Small intestine (tissue), 7 donors: ENCODE measurements around the gene EPHA4. TPM values are rescaled to one million over a fixed set of nuclear protein-coding genes. Genes with fewer than 3 reads are reported as not detected.

ENCODE experiments used
- DNase-seq, 2 donors: peaks; one replicate each; pipeline versions ENCODE4 v3.0.0 to v3.0.0-alpha.2; 2013
- FAIRE-seq: peaks from 2 replicates; lab custom pipeline; 2012; peaks lifted over from hg19 to GRCh38; lab: Jason Lieb, UNC
- H3K27ac ChIP-seq, 3 donors: one replicate each; pipeline ENCODE4 v1.5.1; 2013; ENCODE audit warnings: low read length in 2 of 3, mild to moderate bottlenecking in 2 of 3, control low read depth in 1 of 3, inconsistent platforms in 1 of 3, low read depth in 1 of 3, moderate library complexity in 1 of 3
- H3K27me3 ChIP-seq, 3 donors: one replicate each; pipeline ENCODE4 v1.6.1; 2013; ENCODE audit warnings: low read length in 3 of 3, inconsistent platforms in 1 of 3; ENCODE audit not compliant: control insufficient read depth in 3 of 3, insufficient read depth in 3 of 3
- H3K36me3 ChIP-seq, 3 donors: one replicate each; pipeline ENCODE4 v1.6.1; 2013; ENCODE audit warnings: low read length in 3 of 3, inconsistent platforms in 1 of 3, low read depth in 1 of 3, mild to moderate bottlenecking in 1 of 3, moderate library complexity in 1 of 3; ENCODE audit not compliant: control insufficient read depth in 3 of 3, insufficient read depth in 2 of 3
- H3K4me1 ChIP-seq, 3 donors: one replicate each; pipeline ENCODE4 v1.6.1; 2013; ENCODE audit warnings: low read length in 2 of 3, inconsistent platforms in 1 of 3, low read depth in 1 of 3, mild to moderate bottlenecking in 1 of 3, moderate library complexity in 1 of 3; ENCODE audit not compliant: control insufficient read depth in 3 of 3, insufficient read depth in 2 of 3
- H3K4me3 ChIP-seq, 3 donors: one replicate each; pipeline ENCODE4 v1.5.1; 2013; ENCODE audit warnings: low read length in 3 of 3, control low read depth in 1 of 3, inconsistent platforms in 1 of 3, low read depth in 1 of 3, mild to moderate bottlenecking in 1 of 3, moderate library complexity in 1 of 3
- H3K9me3 ChIP-seq, 2 donors: one replicate each; pipeline ENCODE4 v1.6.1; 2013; ENCODE audit warnings: low read depth in 1 of 2, low read length in 1 of 2; ENCODE audit not compliant: control insufficient read depth in 2 of 2, insufficient read depth in 1 of 2
- WGBS, 3 donors: extraction: QIAGEN DNeasy Blood & Tissue Kit; methylation state at CpG; one replicate each; pipeline ENCODE4 v1.1.7; 2013; 5-methylcytosine and 5-hydroxymethylcytosine counted together
- polyA plus RNA-seq, 4 donors: library from polyadenylated mRNA; stranded (reverse) in 3 of 4; unstranded in 1 of 4; fragments of 200-250 nt in 3 of 4; fragments of 120-200 nt in 1 of 4; gene quantifications; one replicate each; pipeline versions ENCODE4 v1.2.1 to v1.2.3, GENCODE V29; 2013
- donor health status: healthy with polysubstance abuse.
- donor health status: control.
- donor health status: control.
- donor health status: Bipolar disorder and iron deficiency.
- donor health status: healthy.

EPHA4 gene
- polyA plus RNA-seq, 4 donors: 2.9 to 3.1 TPM; not detected in 2

DNA sequence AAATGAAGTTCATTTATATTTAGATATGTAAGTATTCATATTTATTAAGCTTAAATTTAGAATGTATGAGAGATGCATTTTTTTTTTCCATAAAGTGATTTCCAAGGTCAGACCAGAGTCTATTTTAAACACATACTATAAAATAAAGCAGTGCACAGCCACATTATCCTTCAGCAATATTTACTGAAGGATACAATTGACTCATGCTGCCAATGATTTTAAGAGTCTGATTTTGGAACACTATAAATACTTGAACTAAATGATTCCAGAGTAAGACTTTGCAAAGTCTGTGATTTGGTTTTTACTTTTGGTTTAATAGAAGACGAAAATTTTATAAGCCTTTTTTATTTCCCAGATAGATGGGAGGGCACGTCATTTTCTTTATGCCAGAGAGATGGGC lies 107.1 kb downstream of the EPHA4 start:
- Histone ChIP-seq H3K27ac (no peak overlapping the region), H3K4me3 (no peak overlapping the region), H3K9me3 (no peaks in the 10 kb centered on the region), H3K36me3 (no peaks in the 10 kb centered on the region), H3K27me3 (no peaks in the 10 kb centered on the region), H3K4me1 (no peaks in the 10 kb centered on the region)
- 74 to 87% (median 80%) methylated on average over 2 of the region's 2 CpGs for WGBS, 3 donors
- FAIRE-seq (no peak), DNase-seq (no peak)

- Histone ChIP-seq H3K36me3 (no peaks in the 10 kb centered on the region), H3K9me3 (no peaks in the 10 kb centered on the region), H3K4me3 (no peak overlapping the region), H3K4me1 (no peaks in the 10 kb centered on the region), H3K27me3 (no peaks in the 10 kb centered on the region), H3K27ac (no peak overlapping the region)
- no peak for FAIRE-seq
- WGBS, 3 donors: 49 to 66% (median 54%) methylated on average over 3 of the region's 3 CpGs
- no peak for DNase-seq
Observed at GRCh38 chr2:221463241-221463896, 108.7 kb downstream of the EPHA4 start.

- DNase-seq (no peak), FAIRE-seq (no peak)
- no peaks in the 10 kb centered on the region for H3K36me3 ChIP-seq
- H3K9me3 ChIP-seq: no peaks in the 10 kb centered on the region
- 86 to 89% (median 87%) methylated on average over 1 of the region's 1 CpG for WGBS, 3 donors
- no peak overlapping the region for H3K27ac ChIP-seq
- no peaks in the 10 kb centered on the region for H3K4me1 ChIP-seq
- no peak overlapping the region for H3K4me3 ChIP-seq
- H3K27me3 ChIP-seq: no peaks in the 10 kb centered on the region
Observed at GRCh38 chr2:221461901-221462300, 110.2 kb downstream of the EPHA4 start.

DNA sequence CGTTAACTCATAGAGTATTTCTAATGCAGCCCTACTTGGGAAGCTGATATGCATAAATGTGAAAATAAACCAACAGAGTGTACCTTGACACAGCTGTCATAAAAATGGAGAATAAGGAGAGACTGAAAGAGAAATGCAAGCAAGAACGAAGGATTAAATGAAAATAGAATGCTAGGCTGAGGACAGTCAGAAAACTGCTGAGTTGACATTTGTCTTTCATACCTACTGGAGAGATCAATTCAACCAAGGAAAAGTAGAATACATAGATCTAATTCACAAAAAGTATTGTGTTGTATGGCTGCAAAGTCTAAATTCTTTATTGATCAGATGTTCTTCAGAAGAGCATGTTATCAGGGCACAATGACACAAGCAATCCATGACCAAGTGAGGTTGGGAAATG lies 112.0 kb downstream of the EPHA4 start:
- Histone ChIP-seq H3K4me1 (no peaks in the 10 kb centered on the region), H3K27me3 (no peaks in the 10 kb centered on the region), H3K36me3 (no peaks in the 10 kb centered on the region), H3K4me3 (no peak overlapping the region), H3K9me3 (no peaks in the 10 kb centered on the region), H3K27ac (no peak overlapping the region)
- WGBS, 3 donors: 72 to 83% (median 78%) methylated on average over 2 of the region's 2 CpGs
- no peak for FAIRE-seq
- DNase-seq: no peak

GRCh38 chr2:221458578-221458977 lies 113.5 kb downstream of the EPHA4 start:
- Histone ChIP-seq H3K27me3 (no peaks in the 10 kb centered on the region), H3K4me1 (no peaks in the 10 kb centered on the region), H3K4me3 (no peak overlapping the region), H3K27ac (no peak overlapping the region), H3K9me3 (no peaks in the 10 kb centered on the region), H3K36me3 (no peaks in the 10 kb centered on the region)
- no peak for FAIRE-seq
- 86 to 93% (median 87%) methylated on average over 5 of the region's 5 CpGs for WGBS, 3 donors
- DNase-seq: no peak

- H3K27ac ChIP-seq: no peak overlapping the region
- no peaks in the 10 kb centered on the region for H3K36me3 ChIP-seq
- H3K4me3 ChIP-seq: no peak overlapping the region
- FAIRE-seq (no peak), DNase-seq (no peak)
- WGBS, 3 donors: 62 to 75% (median 73%) methylated on average over 6 of the region's 6 CpGs
- no peaks in the 10 kb centered on the region for H3K4me1 ChIP-seq
- H3K27me3 ChIP-seq: no peaks in the 10 kb centered on the region
- H3K9me3 ChIP-seq: no peaks in the 10 kb centered on the region
Observed at GRCh38 chr2:221455214-221455613, 116.9 kb downstream of the EPHA4 start.

DNA sequence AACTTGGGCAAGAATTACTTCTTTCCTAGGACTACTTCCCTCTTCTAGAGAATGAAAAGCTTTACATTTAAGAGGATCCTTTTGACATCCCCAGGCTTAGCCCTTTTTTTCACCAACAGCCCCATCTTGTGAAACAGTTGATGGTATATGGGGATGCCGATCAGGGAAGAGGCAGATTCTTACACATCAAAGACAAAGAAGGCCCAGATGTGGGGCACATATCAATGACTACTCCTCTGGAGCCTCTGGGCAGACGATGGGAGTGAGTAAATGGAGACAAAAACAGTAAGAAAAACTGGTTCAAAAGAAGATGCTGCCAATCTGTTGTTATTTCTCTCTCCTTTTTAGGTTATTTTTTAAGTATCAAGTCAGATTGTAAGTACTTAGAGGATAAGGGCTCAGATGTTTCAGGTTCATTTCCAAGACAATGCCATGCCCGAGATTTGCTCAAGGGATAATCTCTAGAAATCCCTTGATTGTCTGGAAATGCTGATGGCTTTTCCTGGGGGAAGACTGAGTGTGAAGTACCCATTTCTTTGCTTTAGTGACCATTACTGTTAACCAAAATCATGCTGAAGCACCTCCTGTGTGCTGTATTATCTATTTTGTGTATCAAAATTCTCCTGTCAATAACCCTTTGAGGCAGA lies 117.5 kb downstream of the EPHA4 start:
- no peaks in the 10 kb centered on the region for H3K9me3 ChIP-seq
- H3K36me3 ChIP-seq: no peaks in the 10 kb centered on the region
- DNase-seq: no peak
- no peaks in the 10 kb centered on the region for H3K27me3 ChIP-seq
- no peaks in the 10 kb centered on the region for H3K4me1 ChIP-seq
- H3K27ac ChIP-seq: no peak overlapping the region
- 73 to 92% (median 74%) methylated on average over 3 of the region's 3 CpGs for WGBS, 3 donors
- no peak for FAIRE-seq
- no peak overlapping the region for H3K4me3 ChIP-seq

GRCh38 chr2:221451862-221452788 lies 120.0 kb downstream of the EPHA4 start:
- Histone ChIP-seq H3K4me1 (no peaks in the 10 kb centered on the region), H3K36me3 (no peaks in the 10 kb centered on the region), H3K4me3 (no peak overlapping the region), H3K9me3 (no peaks in the 10 kb centered on the region), H3K27me3 (no peaks in the 10 kb centered on the region), H3K27ac (no peak overlapping the region)
- no peak for DNase-seq
- 74 to 79% (median 77%) methylated on average over 13 of the region's 13 CpGs for WGBS, 3 donors
- FAIRE-seq: no peak
